Activated effector memory CD4-positive, alpha-beta T cell treated with Interleukin-2 at 50 U/mL for 16 hours (primary cell): ENCODE data around the gene TTC4.
"Not testable (repeated sequence)": the region's sequence is repeated elsewhere in the genome, so short reads cannot be mapped to it uniquely, and the experiment has no call there.

ENCODE experiments used
- DNase-seq: peaks from one replicate; pipeline ENCODE4 v3.0.0-alpha.2; 2020

TTC4 gene

DNA sequence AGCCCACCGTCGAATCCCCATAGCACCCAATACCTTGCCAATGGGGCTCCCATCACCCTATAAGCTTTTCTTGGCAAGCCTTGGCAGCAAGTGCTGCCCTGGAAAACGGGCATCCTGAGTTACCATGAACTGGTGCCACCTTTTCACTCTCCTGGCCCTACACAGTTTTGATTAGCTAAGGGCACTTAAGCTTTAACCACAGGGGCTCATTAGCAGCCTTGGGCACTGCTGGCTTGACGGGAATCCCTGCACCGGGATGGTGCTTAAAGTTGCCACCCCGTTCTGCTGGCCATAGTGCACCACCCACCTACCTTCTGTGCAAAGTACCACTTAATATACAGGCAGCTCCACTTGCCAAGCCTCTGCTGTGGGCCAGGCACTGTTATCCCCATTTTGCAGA lies 34.9 kb downstream of the TTC4 start:
- DNase-seq: no peak

DNA sequence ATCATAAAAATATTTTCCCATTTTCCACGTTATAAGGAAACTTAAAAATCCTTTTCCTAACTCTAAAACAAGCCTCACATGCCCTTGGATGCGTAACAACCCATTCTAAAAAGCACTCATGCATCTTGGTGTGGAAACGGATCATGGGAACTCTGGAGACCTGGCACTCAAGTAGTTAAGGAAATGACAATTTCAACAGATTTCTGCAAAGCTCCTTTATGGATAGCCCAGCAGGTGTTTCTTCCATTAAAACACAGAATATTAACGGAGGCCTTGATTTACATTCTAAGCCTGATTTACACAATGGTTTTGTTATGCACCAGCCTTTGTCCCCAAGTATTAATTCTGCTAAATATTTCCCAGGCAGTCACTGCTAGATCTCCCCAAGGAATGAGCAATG lies 35.8 kb downstream of the TTC4 start:
- DNase-seq: no peak

DNA sequence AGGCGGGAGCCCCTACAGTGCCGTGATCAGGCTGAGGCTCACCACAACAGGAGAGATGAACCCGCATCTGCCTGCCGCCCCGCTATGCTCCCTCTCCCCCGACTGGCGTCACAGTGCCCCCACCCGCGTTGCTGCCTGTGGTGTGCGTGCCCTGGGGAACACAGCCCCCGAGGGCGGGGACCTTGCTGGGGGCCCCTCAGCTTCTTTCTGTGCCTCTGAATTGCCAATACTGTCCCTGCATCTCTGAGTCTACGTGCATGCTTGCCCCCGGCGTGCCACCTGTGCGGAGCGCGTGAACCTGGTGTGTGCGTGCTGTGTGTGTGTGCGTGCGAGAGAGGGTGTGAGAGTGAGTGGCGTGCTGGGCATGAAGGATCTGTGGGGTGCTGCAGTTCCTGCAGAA lies 38.4 kb downstream of the TTC4 start:
- no peak for DNase-seq

DNA sequence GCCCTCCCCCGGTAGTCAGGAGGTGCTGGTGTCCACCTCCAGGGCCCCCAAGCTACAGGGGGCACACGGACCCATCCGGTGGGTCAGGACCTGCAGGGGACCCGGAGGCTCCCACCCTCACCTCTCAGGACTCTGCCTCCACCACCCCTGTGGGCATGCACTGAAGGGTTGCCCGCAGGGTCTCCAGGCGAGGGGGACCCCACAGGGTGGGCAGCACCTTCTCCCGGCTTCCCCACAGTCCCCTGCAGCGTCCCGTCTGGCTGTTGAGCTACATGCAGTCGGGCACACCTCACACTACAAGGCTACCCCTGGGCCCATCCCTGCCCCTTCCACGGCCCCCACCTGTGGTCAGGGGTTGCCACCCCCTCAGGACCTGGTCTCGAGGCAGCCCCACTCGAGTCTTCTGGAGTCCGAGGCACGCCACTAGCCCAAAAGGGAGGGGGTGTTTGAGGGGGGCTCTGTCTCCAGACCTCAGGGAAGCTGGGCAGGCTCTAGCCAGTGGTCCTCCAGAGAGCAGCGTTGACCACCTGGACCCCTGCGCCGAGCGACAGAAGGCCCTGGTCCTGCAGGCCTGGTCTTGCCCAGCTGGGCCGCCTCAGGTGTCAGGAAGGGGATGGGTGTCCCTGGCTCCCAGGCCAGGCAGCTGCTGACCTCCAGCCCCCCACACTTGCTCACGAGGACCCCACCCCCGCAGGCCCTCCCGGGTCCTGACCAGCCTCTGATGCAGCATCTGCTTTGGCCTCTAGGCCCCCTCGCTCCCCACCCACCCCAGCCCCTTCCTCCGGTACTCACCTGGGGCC lies 39.0 kb downstream of the TTC4 start:
- DNase-seq: no peak

DNA sequence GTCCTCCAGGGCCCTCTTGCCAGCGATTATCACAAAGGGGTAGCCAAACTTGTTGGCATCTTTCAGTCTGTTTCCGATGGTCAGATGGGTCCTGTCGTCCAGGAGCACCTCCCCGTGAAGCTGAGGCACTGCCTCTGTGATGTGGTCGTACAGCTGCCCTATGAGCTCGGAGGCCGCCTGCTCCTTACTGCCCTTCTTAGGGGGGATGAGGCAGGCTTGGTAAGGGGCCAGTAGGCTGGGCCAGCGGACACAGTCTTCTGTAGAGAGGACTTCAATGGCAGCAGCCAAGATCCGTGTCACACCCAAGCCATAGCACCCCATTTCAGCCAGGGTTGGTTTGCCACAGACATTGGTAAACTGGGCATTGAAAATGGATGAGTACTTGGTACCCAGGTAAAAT lies 42.2 kb downstream of the TTC4 start:
- no peak for DNase-seq

DNA sequence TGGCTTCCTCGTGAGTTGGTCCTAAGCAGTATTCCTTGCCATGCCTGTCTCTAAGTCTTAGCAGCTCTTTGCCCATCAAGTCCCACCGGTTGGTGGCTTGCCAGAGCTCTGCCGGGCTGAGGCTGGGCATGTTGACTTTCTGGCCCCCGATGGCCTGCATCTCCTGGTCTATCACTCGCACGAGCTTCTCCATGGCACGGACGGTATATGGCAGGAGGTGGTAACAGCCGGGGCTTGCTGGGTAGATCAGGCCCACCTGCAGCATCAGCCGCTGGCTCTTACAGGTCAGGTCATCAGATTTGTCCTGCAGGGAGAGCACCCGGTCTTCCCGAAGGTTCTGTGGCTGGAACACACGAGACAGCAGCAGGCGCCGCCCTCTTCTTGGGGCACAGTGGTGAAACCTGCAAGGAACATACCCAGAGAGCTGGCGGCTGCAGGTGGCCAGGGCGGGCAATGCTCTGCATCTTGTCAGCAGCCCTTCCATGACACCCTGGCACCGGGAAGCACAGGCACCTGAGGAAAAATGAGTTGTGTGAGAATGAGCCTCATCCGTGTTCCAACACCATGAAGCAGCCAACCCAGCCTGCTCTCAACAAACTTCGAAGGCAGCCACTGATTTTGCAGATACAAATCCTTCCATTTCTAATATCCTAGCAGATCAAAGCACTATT lies 43.2 kb downstream of the TTC4 start:
- DNase-seq: no peak

DNA sequence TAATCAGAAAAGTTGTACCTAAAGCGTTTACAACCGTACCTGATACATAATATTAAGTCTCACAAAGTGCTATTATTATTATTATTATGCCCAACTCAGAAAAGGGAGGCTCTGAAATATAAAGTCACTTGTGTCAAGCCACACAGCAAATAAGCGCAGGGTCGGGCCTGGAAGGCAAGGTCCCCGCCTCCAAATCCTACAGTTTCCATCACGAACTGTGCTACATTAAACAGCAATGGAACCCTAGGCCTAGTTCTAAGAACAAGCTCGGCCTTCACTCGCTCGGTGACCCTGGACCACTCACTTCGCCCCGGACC lies 48.1 kb downstream of the TTC4 start:
- no peak for DNase-seq

DNA sequence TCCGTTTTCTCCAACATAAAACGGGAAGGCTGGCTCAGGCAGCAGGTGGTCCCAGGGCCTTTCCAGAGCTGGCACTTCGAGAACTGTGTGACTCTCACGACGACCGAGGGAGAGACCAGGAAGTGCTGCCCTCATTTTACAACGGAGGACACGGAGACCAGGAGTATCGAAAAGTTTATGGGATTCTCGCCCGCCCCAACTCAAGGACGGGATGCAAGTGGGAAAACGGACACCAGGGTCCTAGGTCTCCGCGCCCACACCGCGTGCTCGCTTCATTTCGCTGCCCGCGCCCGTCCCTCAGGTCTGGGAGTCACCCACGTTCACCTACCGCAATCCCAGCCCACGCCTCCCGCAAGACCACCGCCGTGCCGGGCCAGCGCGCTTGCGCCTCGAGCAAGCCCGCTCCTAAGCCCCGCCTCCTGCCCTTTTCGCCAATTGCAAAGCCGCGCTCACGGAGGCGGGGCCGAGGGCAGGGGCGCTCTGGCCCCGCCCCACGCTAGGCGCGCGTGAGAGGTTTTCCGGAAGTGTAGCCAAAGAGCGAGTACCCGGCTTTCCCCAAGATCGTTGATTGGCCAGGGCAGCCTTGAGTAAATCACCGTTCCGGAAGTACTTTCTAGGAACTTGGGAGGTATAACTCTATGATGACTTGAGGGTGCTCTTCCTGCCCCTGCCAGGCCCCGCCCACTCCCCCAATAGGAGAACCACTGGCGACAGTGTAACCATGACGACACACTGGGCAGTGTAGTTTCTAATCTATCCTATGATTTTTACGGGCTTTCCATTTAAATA lies 48.7 kb downstream of the TTC4 start, which contains the start of gene PARS2:
Gene PARS2, minus strand, starts transcription at position 391 of the 789 bp plus-strand sequence. CDS start 5,362 bp downstream, outside the sequence.
- peak; percentile 92 for DNase-seq

DNA sequence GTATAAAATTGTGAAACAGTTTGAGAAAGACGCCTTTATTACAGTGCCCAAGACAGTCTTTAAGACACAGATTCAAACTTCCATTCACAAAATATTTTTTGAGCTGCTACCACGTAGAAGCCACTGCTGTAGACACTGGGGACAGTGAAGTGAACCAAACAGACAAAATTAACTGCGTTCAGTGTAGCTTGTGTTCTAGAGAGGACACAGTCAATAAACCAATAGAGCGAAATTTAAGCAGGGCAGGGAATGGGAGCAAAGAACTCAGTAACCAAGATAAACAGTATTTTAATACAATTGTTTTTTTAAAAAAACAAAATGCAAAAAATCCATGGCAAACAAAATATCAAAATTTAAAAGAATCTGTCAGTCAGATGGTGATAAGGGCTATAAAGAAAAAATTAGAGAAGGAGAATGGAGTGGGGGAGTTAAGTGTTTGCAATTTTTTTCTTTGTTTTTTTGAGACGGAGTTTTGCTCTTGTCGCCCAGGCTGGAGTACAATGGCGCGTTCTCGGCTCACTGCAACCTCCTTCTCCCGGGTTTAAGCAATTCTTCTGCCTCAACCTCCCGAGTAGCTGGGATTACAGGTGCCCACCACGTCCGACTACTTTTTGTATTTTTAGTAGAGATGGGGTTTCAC lies 49.4 kb downstream of the TTC4 start:
- no peak for DNase-seq

DNA sequence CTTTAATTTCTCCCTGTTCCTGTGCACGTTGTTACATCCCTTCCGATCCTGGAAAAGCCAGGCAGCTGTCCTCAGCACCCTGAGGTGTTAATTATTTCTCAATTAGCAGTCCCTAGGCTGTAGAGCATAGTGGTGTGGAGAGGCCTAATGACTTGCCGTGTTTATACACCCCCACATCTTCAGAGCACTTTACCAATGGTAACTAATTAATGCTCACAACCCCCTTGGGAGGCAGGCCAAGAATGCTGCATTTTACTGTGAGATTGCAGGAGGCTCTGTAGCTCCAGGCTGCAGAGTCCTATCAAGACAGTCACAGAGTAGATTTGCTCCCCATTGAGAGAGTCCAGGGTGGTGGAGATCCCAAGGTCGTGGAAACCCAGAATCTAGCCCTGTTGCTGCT lies 51.1 kb downstream of the TTC4 start:
- no peak for DNase-seq

DNA sequence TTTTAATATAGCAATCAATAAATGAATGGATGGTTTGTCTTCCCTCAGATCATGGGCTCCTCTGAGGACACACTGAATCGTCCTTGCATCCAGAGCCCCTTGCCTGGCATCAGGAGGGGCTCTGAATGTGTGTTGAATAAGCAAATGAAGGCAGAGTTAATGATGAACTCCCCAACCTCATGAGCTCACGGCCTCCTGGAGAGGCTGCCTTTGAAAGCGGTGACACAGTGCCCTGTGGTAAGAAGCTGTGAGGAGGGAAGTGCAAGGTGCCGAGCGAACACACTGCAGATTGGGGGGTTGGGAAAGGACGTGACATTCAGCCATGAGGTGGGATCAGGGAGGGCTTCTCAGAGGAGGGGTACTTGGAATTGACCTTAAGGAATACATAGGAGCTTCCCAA lies 51.9 kb downstream of the TTC4 start:
- DNase-seq: no peak

DNA sequence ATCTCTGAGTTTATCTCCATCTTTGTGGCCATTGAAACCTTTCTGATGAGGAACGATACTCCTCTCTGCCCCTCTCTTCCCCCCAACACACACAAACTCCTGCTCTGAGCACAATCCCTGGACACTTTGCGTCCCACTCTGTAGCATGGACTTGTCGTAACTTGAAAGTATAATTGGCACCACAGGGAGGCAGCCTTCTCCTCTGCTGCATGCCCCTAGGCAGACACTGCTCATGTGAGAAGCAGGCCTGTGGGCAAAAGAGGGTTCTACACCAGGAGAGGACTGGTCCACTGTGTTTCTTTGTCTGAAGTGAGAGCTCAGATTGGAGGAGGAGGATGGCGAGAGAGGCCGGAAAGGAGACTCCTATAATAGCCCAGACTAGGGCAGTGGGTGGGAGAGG lies 52.4 kb downstream of the TTC4 start:
- DNase-seq: no peak

DNA sequence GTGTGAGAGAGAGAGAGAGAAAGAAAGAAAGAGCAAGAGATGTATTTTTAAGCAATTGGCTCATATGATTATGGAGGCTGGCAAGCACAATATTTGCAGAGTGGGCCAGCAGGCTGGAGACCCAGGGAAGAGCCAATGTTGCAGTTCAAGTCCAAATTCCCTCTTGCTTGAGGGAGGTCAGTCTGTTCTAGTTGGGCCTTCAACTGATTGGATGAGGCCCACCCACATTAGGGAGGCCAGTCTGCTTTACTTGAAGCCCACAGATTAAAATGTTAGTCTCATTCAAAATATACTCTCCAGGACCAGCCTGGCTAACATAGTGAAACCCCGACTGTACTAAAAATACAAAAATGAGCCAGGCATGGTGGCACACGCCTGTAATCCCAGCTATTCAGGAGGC lies 57.3 kb downstream of the TTC4 start:
- DNase-seq: no peak

DNA sequence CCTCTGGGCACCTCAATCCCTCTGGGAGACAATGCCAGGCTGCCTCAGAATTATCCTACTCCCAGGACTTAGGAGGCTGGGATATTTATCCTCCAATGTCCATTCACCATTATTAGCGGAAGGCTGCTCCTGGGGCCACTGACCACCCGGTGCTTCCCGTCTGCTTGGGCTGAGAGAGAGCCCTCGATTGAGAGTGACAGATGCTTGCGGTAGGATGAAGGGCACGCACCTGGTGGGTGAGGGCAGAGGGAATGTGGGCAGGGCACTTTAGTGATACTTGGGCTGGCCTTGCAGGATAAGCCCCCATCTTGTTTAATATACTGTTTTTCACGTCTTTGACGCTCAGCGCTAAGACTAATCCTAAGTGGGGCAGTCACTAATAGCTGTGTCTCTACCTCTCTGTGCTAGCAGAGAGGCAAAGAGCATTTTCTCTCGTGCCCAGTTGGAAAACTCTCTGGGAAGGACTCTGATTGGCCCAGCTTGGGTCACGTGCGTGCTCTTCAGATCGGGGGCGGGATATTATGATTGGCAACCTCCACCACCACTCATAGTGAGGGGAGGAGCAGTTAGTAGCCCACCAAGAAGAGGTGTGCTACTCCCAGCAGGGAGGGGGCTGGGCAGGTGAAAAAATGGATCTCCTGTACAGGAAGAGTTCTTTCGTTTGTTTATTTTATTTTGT lies 59.3 kb downstream of the TTC4 start:
- DNase-seq: no peak

DNA sequence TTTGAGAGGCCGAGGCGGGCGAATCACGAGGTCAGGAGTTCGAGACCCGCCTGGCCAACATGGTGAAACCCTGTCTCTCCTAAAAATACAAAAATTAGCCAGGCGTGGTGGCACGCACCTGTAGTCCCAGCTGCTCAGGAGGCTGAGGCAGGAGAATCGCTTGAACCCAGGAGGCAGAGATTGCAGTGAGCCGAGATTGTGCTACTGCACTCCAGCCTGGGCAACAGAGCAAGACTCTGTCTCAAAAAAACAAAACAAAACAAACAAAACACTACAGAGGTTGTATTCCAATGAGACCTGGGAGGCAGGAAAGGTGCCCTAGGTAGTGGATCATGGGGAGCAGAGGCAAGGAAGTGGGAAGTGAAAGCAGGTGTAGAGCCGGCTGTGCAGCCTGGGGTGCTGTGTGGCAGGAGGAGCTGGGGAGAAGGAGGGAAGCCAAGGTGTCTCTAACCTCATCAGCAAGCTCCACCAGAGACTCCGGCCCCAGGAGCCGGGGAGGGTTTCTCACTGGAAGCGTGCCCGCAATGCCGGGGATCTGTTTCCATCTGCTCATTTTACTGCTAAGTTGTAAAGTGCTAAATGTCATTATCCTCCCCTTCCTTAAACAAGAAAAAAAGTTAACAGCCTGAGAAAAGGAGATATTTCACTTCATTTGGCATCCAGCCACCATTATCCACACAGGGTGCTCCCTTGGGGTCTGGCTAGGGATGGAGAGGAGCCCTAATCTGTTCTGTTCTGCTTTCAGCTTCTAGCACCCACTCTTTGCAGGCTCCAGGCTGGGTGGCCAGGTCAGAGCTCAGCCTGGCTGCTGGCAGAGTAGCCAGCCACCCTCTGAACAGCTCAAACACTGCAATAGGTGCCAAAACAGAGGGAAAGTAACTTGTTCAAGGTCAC lies 60.4 kb downstream of the TTC4 start:
- DNase-seq: not testable (repeated sequence)

DNA sequence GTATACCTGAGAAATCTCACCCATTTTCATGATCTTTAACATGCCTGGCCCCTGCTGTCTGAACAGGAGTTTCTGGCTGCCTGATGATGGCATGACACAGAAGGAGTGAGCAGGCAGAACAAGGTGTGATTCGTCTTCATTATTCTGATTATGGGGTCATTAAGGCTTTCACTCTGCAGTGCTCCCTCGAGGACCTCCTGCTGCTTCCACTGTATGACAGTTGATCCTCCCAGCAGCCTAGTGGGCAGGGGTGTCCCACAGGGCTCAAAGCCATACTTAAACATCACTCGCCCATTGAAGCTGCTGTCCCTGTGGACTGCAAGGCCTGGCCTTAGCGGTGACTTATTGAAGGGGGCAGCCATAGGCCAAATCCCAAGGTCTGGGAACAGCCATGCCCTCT lies 61.4 kb downstream of the TTC4 start:
- DNase-seq: no peak

DNA sequence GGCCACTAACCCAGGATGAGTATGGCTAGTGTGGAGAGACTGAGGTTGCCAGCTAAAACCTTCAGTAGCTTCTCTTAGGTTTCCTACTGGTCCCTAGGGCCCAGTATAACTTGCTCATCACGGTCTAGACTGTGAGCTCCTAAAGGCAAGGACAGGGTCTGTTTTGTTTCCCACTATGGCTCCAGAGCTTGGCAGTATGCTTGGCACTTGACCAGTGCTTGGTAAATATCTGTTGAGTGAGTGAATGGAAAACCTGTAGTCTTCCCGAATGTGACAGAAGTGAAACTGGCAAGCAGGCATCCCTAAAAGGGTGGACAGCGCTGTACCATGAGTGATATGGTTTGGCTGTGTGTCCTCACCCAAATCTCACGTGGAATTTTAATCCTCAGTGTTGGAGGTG lies 61.8 kb downstream of the TTC4 start:
- DNase-seq: no peak

DNA sequence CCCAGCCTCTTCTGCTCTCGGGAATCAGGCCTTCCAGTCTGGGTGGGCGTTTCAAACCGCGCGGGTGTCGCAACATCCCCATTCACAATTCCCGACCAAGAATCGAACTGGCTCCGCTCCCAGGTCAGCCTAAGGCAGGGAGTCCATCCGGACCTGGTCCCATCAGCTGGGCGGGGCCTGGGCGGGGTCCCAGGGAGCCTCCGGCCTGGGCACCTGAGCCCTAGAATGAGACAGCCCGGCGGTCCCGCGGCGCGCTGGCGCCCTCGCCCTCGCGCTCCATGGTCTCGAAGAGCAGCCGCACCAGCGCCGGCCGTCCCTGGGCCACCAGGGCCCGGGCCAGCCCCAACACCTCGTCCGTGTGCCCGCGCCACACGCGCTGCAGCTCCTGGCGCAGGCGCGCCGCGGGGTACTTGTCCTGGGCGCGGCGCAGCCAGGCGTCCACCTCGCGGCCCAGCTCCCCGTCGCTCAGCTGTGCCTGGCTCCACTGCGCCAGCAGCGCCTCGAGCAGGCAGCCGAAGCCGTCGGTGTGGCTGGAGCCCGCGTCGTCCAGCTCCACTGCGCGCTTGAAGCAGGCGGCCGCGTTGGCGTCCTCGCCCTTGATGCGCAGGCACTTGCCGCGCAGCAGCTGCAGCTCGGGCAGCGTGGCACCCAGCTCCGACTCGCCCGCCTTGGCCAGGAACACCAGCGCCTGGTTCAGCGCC lies 65.5 kb downstream of the TTC4 start:
- no peak for DNase-seq

DNA sequence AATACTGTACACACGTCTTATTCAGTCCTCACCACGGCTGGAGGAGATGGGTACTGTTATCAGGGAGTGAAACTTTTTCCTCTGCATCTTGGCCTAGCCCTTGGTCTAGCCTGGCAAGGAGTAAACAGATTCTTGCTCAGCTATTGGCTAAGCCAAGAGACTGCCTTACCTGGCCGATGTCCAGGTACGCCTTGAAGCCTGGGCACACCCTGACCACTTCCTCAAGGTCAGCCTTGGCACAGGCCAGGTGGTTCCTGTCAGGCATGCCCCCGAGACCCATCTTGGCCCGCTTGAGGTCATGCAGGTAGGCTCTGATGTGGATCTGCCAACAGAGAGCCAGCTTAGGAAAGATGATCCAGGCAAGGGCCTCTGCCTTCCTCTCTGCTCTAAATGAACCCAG lies 66.5 kb downstream of the TTC4 start:
- DNase-seq: no peak

DNA sequence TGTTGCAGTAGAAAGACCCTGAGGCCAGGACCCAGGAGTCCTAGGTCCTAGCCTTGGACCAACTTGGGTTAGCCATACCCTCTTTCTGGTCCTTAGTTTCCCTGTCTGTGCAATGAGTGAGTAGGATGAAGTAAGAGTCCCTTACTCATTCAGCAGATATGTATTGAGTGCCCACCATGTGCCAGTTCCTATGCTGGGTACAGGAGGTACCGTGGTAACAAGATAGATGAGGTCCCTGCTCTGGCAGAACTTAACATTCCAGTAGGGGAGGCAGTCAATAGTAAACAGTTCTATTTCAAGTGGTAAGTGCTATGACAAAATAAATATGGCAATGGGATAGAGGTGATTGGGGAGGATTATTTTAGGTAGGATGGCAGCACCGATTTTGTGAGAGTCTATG lies 66.9 kb downstream of the TTC4 start:
- no peak for DNase-seq

DNA sequence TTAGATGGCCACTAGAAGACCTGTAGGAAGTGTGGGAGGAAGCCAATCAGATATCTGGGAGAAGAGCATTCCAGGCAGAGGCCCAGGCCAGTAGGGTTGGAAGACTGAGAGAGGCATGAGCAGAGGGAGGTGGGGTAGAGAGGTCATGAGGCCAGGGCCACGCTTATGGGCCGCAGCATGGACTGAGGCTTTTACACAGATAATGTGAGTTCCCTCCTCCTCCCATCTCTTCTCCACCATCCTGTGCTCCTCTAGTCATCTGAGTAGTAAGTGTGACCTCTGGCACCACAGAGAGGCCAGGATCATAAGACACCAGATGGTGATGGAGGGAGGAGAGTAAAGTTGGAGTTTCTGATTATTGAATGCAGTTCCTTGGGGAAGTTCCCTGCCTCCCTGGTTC lies 68.4 kb downstream of the TTC4 start:
- DNase-seq: no peak
